Upper lobe of left lung (tissue), 4 donors: Measurements from ENCODE around the gene WFDC2.

Experiments
- CTCF ChIP-seq, 6 experiments: fragments of 450-650 bp in 4 of 6; fragments of 200-600 bp in 2 of 6; sonication (generic) in 2 of 6; IDR thresholded peaks; one replicate each; pipeline ENCODE4 v1.5.1; 2016 to 2019; ENCODE audit warnings: antibody characterized with exemption in 6 of 6
- EP300 ChIP-seq, 4 donors: sonication (generic); formaldehyde crosslinking; IDR thresholded peaks; one replicate each; pipeline ENCODE4 v1.5.1; 2017; ENCODE audit warnings: antibody characterized with exemption in 4 of 4, control low read depth in 2 of 4
- POLR2A ChIP-seq, 4 donors: fragments of 450-650 bp; IDR thresholded peaks; one replicate each; pipeline ENCODE4 v1.5.1; 2016 to 2017; ENCODE audit warnings: antibody characterized with exemption in 4 of 4, mild to moderate bottlenecking in 2 of 4
- POLR2AphosphoS5 ChIP-seq, 2 donors: sonication (generic); formaldehyde crosslinking; IDR thresholded peaks; one replicate each; pipeline ENCODE4 v1.5.1; 2017; ENCODE audit warnings: antibody characterized with exemption in 2 of 2

- TF ChIP-seq CTCF (IDR thresholded peaks at IDR 0.05), result no peak
- no peak for TF ChIP-seq POLR2A (IDR thresholded peaks at IDR 0.05)
- no peak for TF ChIP-seq POLR2AphosphoS5 (IDR thresholded peaks at IDR 0.05)
- TF ChIP-seq EP300 (IDR thresholded peaks at IDR 0.05), result no peak
Measured at GRCh38 chr20:45509091-45509490, 39.5 kb downstream of the WFDC2 start.
